ENCODE results near the gene TACR2.

- TF ChIP-seq CREB1 (CRISPR knock-in tag; IDR thresholded peaks at IDR 0.05; ENCODE audit: low read depth) (no peak), EZH2 (IDR thresholded peaks at IDR 0.05; ENCODE audit: low read depth, unreplicated experiment) (no peak), EZH2phosphoT487 (IDR thresholded peaks at IDR 0.05; ENCODE audit: unreplicated experiment) (no peak), CTCF (conservative IDR thresholded peaks at IDR 0.05; ENCODE audit: low read depth in 2 of 2) (no peak), POLR2AphosphoS5 (IDR thresholded peaks at IDR 0.05; ENCODE audit: low read depth) (no peak), JUNB (IDR thresholded peaks at IDR 0.05; ENCODE audit: unreplicated experiment) (no peak), ZNF114 (CRISPR knock-in tag; IDR thresholded peaks at IDR 0.05) (no peak), ETS1 (IDR thresholded peaks at IDR 0.05) (no peak), STAT1 (IDR thresholded peaks at IDR 0.05; ENCODE audit: unreplicated experiment) (no peak), NANOG (IDR thresholded peaks at IDR 0.05; ENCODE audit: borderline replicate concordance) (no peak), ZNF331 (CRISPR knock-in tag; IDR thresholded peaks at IDR 0.05; ENCODE audit: low read depth) (no peak)
- TF ChIP-seq, protein P1, sequence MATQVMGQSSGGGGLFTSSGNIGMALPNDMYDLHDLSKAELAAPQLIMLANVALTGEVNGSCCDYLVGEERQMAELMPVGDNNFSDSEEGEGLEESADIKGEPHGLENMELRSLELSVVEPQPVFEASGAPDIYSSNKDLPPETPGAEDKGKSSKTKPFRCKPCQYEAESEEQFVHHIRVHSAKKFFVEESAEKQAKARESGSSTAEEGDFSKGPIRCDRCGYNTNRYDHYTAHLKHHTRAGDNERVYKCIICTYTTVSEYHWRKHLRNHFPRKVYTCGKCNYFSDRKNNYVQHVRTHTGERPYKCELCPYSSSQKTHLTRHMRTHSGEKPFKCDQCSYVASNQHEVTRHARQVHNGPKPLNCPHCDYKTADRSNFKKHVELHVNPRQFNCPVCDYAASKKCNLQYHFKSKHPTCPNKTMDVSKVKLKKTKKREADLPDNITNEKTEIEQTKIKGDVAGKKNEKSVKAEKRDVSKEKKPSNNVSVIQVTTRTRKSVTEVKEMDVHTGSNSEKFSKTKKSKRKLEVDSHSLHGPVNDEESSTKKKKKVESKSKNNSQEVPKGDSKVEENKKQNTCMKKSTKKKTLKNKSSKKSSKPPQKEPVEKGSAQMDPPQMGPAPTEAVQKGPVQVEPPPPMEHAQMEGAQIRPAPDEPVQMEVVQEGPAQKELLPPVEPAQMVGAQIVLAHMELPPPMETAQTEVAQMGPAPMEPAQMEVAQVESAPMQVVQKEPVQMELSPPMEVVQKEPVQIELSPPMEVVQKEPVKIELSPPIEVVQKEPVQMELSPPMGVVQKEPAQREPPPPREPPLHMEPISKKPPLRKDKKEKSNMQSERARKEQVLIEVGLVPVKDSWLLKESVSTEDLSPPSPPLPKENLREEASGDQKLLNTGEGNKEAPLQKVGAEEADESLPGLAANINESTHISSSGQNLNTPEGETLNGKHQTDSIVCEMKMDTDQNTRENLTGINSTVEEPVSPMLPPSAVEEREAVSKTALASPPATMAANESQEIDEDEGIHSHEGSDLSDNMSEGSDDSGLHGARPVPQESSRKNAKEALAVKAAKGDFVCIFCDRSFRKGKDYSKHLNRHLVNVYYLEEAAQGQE (IDR thresholded peaks at IDR 0.05; ENCODE audit: unreplicated experiment), result no peak
Observed at GRCh38 chr10:69366738-69367137, 50.0 kb downstream of the TACR2 start.

All from GM23338 (cell line).